ENCODE measurements around the gene NDUFB10. TPM values are rescaled to one million over a fixed set of nuclear protein-coding genes. Genes with fewer than 3 reads are reported as not detected.

The NDUFB10 gene
- polyA plus RNA-seq (97.9 to 161 TPM (median 107 TPM) in 3 replicates), polyA minus RNA-seq (73.1 to 100 TPM (median 84.8 TPM) in 3 replicates)
- 175 TPM for polyA plus RNA-seq (2011; ENCODE audit: low read depth)
- 102 and 257 TPM in 2 replicates for polyA plus RNA-seq (2011; cell fraction: cytosol; rRNA removed)
- 41.3 and 67.7 TPM in 2 replicates for polyA plus RNA-seq (2011; cell fraction: nucleus; rRNA removed)
- polyA plus RNA-seq (2012; ENCODE audit: low replicate concordance) = 165 and 226 TPM in 2 replicates
- polyA minus RNA-seq (2011; cell fraction: cytosol; rRNA and poly(A)+ RNA removed) = 249 TPM
- 32.2 and 40.3 TPM in 2 replicates for polyA minus RNA-seq (2011; cell fraction: nucleus; rRNA and poly(A)+ RNA removed)

DNA sequence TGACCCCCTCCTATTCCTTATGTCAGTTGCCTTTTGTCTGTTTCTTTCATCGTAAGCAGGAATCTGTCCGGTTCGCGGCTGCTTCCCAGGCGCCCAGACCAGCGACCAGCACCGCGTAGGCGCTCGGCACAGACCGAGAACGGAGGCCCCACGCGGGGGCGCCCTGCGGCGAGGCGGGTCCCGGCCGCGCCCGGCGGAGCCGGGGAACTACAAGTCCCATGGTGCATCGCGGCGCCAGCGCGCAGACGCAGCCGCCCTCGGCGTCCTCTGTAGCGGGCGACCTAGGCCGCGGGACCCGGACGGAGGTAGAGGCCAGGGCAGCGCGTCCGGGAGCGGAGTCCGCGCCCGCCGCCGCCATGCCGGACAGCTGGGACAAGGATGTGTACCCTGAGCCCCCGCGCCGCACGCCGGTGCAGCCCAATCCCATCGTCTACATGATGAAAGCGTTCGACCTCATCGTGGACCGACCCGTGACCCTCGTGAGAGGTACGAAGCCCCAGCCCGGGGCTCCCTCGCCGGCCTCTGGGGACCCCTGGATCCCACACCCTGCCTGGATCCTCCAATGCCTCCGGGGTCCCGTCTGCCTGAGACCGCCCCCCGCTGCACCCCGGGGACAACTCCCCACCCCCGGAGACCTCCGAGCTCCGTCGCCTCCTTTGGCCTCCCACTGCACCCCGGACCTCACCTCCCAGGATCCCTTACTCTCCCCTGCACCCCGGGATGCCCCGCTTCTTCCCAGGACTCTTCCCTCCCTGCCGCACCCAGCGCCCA, at the start of gene NDUFB10:
Gene NDUFB10 (plus strand): TSS at position 270 of the 771 bp plus-strand sequence. CDS start 87 bp downstream, at position 357.
- H3K36me3 ChIP-seq (ENCODE audit: control insufficient read depth in 2 of 2, extremely low read depth in 1 of 2, insufficient read depth in 2 of 2, low read length in 2 of 2) = peaks cover 17 to 28% of the 10 kb centered on the region in 2 experiments
- H4K20me1 ChIP-seq (ENCODE audit: control insufficient read depth, extremely low read depth, insufficient read depth, low read length) = peaks cover 28% of the 10 kb centered on the region
- peak within 1 kb of the TSS; percentile 85 for H2AFZ ChIP-seq (ENCODE audit: control insufficient read depth, low read length)
- H3K27ac ChIP-seq (ENCODE audit: control insufficient read depth, insufficient read depth, low read length) = peak within 1 kb of the TSS; percentile 70
- peak within 1 kb of the TSS; percentile 88 for H3K9ac ChIP-seq (ENCODE audit: control insufficient read depth, extremely low read depth, insufficient read depth, low read length)
- H3K9me1 ChIP-seq (ENCODE audit: control insufficient read depth, extremely low read depth, insufficient read depth, low read length) = peaks cover 3% of the 10 kb centered on the region
- FAIRE-seq (no peak), DNase-seq (ENCODE audit: low read depth, low spot score) (no peak)
- peak within 1 kb of the TSS; percentile 84 to 91 (median 85) for H3K4me3 ChIP-seq (ENCODE audit: control insufficient read depth in 2 of 3, extremely low read depth in 1 of 3, insufficient read depth in 2 of 3, low read depth in 1 of 3, low read length in 3 of 3)
- H3K79me2 ChIP-seq (ENCODE audit: control insufficient read depth, insufficient read depth, low read length) = peaks cover 40% of the 10 kb centered on the region
- no peaks in the 10 kb centered on the region for H3K27me3 ChIP-seq (ENCODE audit: control insufficient read depth, extremely low read depth, insufficient read depth, low read length)
- TF ChIP-seq EZH2 (IDR thresholded peaks at IDR 0.05; ENCODE audit: low read length) = no peak
- TF ChIP-seq, protein P1, sequence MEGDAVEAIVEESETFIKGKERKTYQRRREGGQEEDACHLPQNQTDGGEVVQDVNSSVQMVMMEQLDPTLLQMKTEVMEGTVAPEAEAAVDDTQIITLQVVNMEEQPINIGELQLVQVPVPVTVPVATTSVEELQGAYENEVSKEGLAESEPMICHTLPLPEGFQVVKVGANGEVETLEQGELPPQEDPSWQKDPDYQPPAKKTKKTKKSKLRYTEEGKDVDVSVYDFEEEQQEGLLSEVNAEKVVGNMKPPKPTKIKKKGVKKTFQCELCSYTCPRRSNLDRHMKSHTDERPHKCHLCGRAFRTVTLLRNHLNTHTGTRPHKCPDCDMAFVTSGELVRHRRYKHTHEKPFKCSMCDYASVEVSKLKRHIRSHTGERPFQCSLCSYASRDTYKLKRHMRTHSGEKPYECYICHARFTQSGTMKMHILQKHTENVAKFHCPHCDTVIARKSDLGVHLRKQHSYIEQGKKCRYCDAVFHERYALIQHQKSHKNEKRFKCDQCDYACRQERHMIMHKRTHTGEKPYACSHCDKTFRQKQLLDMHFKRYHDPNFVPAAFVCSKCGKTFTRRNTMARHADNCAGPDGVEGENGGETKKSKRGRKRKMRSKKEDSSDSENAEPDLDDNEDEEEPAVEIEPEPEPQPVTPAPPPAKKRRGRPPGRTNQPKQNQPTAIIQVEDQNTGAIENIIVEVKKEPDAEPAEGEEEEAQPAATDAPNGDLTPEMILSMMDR (optimal IDR thresholded peaks at IDR 0.05 in 1 of 3, IDR thresholded peaks at IDR 0.05 in 1 of 3, conservative IDR thresholded peaks at IDR 0.05 in 1 of 3; ENCODE audit: extremely low read depth in 1 of 3, insufficient read depth in 2 of 3, low read length in 3 of 3) = peak; percentile 35 to 72 (median 54)
- peak within 1 kb of the TSS; percentile 84 for H3K4me2 ChIP-seq (ENCODE audit: control insufficient read depth, extremely low read depth, insufficient read depth, low read depth, low read length)
- no peaks in the 10 kb centered on the region for H3K9me3 ChIP-seq (ENCODE audit: control insufficient read depth, low read depth, low read length)
- dilution Hi-C loops (cut with MboI; ENCODE audit: extremely low pct_ligation_motif_present, low sequenced_read_pairs) = no loop called here
- H3K4me1 ChIP-seq (ENCODE audit: control insufficient read depth, extremely low read depth, insufficient read depth, low read length) = peaks cover 33% of the 10 kb centered on the region

DNA sequence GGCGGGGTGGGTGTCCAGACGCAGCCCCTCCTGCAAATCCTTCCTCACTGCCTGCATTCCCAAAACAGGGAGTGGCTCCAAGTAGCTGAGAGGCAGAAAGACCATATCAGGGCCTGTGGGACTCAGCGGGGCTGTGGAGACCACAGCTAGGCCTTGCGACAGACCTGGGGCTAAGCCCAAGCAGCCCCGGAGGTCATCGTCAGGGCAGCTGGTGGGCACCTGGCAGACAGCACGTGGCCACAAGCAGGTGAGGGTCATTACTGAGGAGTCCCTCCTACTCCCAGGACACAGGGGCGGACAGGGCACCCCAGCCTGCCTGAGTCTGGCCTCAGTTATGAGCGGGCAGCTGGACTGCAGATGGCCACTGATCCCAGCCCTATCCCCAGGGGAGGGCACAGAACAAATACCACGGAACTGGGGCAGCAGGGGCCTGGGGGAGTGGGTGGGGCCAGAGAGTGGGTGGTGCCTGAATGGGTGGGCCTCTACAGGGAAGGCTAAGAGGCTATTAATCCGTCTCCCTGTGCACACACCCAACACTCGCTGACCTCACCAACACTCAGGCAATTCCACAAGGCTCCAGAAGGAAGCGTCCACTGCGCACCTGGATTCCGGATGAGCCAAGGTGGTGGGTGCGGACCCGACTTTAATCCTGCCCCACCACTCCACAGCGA, 49.6 kb upstream of the NDUFB10 start:
- no peaks in the 10 kb centered on the region for H3K79me2 ChIP-seq (ENCODE audit: control insufficient read depth, insufficient read depth, low read length)
- H3K27me3 ChIP-seq (ENCODE audit: control insufficient read depth, extremely low read depth, insufficient read depth, low read length) = peaks cover 45% of the 10 kb centered on the region
- TF ChIP-seq EZH2 (IDR thresholded peaks at IDR 0.05; ENCODE audit: low read length) = no peak
- TF ChIP-seq, protein P1 (optimal IDR thresholded peaks at IDR 0.05 in 1 of 3, IDR thresholded peaks at IDR 0.05 in 1 of 3, conservative IDR thresholded peaks at IDR 0.05 in 1 of 3; ENCODE audit: extremely low read depth in 1 of 3, insufficient read depth in 2 of 3, low read length in 3 of 3) = no peak
- dilution Hi-C loops (cut with MboI; ENCODE audit: extremely low pct_ligation_motif_present, low sequenced_read_pairs) = no loop called here
- no peaks in the 10 kb centered on the region for H3K9me1 ChIP-seq (ENCODE audit: control insufficient read depth, extremely low read depth, insufficient read depth, low read length)
- no peak overlapping the region for H3K9ac ChIP-seq (ENCODE audit: control insufficient read depth, extremely low read depth, insufficient read depth, low read length)
- DNase-seq (ENCODE audit: low read depth, low spot score) (no peak), FAIRE-seq (no peak)
- no peaks in the 10 kb centered on the region for H3K9me3 ChIP-seq (ENCODE audit: control insufficient read depth, low read depth, low read length)
- H3K4me3 ChIP-seq (ENCODE audit: control insufficient read depth in 2 of 3, extremely low read depth in 1 of 3, insufficient read depth in 2 of 3, low read depth in 1 of 3, low read length in 3 of 3) = no peak overlapping the region
- H3K4me2 ChIP-seq (ENCODE audit: control insufficient read depth, extremely low read depth, insufficient read depth, low read depth, low read length) = no peak overlapping the region
- H3K4me1 ChIP-seq (ENCODE audit: control insufficient read depth, extremely low read depth, insufficient read depth, low read length) = peaks cover 14% of the 10 kb centered on the region
- no peak overlapping the region for H3K27ac ChIP-seq (ENCODE audit: control insufficient read depth, insufficient read depth, low read length)
- H2AFZ ChIP-seq (ENCODE audit: control insufficient read depth, low read length) = no peak overlapping the region
- H4K20me1 ChIP-seq (ENCODE audit: control insufficient read depth, extremely low read depth, insufficient read depth, low read length) = no peaks in the 10 kb centered on the region
- no peaks in the 10 kb centered on the region for H3K36me3 ChIP-seq (ENCODE audit: control insufficient read depth in 2 of 2, extremely low read depth in 1 of 2, insufficient read depth in 2 of 2, low read length in 2 of 2)
